NCI-H1930 (cell line): ENCODE measurements around the gene USP20.

Experiments used
- DNase-seq, 2 experiments: peaks; one replicate each; lab custom pipeline; 2025; lab: John Stamatoyannopoulos, UW

The USP20 gene

GRCh38 chr9:129919841-129920240 is 84.6 kb downstream of the USP20 start:
- no peak for DNase-seq

DNA sequence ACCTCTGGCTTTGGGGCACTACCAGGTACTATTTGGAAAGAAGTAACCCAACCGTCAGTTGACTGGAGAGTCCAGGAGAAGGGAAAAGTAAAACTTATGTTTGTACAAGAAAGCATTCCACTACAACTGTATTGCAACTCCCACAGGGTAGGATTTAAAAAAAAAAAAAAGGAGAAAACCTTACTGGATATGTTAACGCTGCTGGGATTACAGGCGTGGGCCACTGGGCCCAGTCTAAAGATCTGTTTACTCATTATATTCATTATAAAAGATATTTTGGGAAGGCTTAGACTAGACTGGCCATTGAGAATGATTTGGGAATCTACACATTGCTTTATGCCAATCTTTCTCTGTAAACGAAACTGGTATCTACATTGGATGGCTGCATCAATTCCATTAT is 86.6 kb downstream of the USP20 start:
- no peak for DNase-seq

DNA sequence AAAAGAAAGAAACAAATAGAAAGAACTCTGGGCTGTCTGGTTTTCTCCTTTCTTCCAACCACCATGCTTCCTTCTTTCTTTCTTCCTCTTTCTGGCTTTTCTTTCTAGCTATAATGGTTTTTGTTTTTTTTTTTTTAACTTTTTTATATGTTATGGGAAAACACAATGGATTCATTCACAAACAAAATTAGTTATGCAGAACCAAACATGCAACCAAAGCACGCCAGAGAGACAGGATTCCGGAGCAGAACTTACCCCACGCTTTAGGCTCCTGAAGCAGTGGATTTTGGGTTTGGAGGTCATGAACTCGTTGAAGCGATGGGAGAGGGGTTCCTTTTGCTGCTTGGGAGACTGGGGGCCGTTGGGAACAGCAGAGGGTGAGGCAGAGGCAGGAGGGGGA is 88.3 kb downstream of the USP20 start:
- no peak for DNase-seq

DNA sequence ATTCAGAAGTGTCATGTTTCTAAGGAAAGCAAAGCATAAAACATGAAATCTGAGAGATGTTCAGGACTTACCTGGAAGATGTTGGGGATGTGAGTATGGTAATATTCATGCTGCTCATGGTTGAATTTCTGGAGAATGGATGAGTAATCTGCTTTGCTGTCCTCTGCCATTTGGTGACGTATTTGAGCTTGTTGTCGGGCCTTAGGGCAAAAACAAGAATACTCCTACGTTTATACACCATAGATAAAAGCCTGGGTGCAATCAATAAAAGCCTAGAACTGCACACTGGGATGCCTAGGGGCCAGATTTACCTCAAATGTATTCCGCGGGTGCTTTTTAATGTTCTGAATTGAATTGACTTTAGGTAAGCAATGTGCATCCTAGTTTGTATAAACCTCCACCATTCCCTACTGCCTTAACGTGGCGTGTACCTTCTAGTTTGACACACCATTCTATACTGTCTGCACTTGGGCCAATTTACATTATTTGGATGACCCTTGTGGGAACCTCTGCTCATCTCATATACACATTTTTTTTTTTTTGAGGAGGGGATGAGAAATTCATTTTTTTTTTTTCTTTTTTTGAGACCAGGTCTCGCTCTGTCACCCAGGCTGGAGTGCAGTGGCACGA is 94.4 kb downstream of the USP20 start:
- no peak for DNase-seq

DNA sequence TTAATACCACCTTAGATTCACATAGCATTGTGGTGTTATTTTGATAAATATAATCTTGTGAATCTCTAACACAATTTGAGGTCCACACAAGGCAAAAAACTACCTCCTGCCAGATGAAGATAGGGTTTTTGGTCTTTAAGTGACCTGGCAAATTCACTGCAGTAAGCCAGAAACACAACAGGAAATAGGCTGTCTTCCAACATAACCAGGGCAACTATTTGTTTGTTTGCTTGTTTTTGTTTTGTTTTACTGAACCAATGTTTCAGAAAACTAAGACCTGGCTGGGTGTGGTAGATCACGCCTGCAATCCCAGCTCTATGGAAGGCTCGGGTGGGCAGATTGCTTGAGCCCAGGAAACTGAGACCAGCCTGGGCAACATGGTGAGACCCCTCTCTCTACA is 95.5 kb downstream of the USP20 start:
- no peak for DNase-seq
